ENCODE data around the gene ALDH3B2.
A peak's percentile ranks its signal among the peaks of the same experiment; 100 is the strongest.
"Not testable (repeated sequence)": the region's sequence is repeated elsewhere in the genome, so short reads cannot be mapped to it uniquely, and the experiment has no call there.

ALDH3B2 gene

GRCh38 chr11:67642173-67643120 lies 32.0 kb downstream of the ALDH3B2 start:
- no peak for DNase-seq (ENCODE audit: low read depth in 3 of 3)

- no peak for DNase-seq (ENCODE audit: low read depth in 3 of 3)
Observed at GRCh38 chr11:67641338-67642172, 32.9 kb downstream of the ALDH3B2 start.

DNA sequence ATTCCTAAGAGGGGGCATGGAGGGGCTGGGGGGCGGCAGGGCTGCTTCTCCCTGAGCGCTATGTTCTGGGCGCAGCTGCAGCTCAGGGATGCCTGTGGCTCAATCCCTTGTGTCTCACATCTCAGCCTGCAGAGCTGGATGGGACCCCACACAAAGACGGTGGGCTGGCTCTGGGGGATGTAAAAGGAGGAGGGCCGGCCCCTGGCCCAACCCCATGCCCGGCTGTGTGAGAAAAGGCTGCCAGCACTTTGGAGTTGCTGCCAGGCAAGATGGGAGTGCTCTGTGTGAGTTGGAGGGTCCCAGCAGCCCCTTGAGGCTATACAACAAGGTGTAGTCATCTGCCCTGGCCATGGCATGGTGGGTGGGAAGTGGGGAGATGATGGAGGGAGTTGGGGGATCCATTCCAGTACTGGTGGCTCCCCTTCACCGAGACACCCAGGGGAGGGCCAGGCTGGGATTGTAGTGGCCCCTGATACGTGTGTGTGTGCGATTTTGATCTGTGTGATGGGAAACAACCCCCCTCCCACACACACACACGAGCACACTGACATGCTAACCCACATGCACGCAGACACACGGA lies 33.6 kb downstream of the ALDH3B2 start:
- DNase-seq (ENCODE audit: low read depth in 3 of 3) = no peak

- peak in 1 of 3 donors; percentile 39 for DNase-seq (ENCODE audit: low read depth in 3 of 3)
Observed at GRCh38 chr11:67640021-67640757, 34.2 kb downstream of the ALDH3B2 start.

- no peak for DNase-seq (ENCODE audit: low read depth in 3 of 3)
Observed at GRCh38 chr11:67639438-67639859, 35.0 kb downstream of the ALDH3B2 start, which contains the start of gene TBX10. Gene TBX10 (minus strand): TSS chr11:67639763. CDS start chr11:67639472, 291 bp downstream.

DNA sequence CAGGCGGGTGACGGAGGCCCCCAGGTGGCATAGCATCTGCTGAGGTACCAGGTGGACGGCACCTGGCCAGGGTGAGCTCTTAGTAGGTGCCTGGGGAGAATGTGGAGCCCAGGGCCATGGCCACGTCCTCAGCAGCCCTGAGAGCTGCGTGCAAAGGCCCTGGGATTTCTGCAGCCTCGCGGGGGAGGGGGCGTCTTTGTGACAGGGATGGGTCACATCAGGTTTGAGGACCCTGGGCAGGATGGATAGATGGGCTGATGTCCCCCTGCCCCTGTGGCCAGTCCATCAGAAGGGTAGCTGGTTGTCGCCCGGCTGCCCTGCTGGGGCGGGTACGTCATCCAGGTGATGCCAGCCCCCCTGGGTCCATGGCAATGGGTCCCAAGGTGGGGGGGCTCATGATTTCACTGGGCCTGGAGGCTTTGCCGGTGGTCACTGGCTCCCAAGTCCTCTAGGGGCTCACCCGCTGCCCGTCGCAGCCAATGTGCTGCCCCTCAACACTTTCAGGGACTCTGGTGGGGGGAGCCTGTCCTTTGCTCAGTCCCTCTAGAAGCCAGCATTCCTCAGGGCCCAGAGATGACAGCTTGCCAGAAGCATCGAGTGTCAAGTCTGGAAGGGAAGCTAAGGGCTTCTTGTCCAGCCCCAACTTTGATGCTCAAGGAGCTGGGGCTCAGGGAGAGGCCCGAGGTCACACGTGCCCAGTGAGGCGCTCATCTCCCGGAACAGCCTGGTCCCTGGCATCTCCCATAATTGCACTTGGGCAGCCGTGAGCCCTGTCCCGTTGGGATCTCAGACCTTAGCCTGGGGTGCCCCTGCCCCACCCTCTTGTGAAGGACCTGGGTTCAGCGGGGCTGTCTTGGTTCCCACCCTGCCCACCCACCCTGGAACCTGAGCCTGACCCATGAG lies 35.6 kb downstream of the ALDH3B2 start:
- no peak for DNase-seq (ENCODE audit: low read depth in 3 of 3)

GRCh38 chr11:67637441-67637840 lies 37.0 kb downstream of the ALDH3B2 start:
- not testable (repeated sequence) for DNase-seq (ENCODE audit: low read depth in 3 of 3)

DNA sequence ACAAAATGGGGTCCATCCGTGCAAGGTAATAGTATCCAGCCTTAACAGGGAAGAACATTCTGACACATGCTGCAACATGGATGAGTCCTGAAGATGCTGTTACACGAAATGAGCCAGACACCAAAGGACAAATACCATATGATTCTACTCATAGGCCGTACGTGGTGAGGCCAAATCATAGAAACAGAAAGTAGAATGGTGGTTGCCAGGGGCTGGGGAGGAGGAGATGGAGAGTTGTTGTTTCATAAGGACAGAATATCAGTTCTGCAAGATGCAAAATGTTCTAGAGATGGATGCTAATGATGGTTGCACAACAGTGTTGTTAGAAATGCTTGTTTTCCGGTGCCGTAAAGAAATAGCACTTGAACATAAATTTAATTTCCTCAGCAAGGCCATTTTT lies 37.5 kb downstream of the ALDH3B2 start:
- no peak for DNase-seq (ENCODE audit: low read depth in 3 of 3)

GRCh38 chr11:67635231-67635521 lies 39.2 kb downstream of the ALDH3B2 start:
- DNase-seq (ENCODE audit: low read depth in 3 of 3) = no peak

DNA sequence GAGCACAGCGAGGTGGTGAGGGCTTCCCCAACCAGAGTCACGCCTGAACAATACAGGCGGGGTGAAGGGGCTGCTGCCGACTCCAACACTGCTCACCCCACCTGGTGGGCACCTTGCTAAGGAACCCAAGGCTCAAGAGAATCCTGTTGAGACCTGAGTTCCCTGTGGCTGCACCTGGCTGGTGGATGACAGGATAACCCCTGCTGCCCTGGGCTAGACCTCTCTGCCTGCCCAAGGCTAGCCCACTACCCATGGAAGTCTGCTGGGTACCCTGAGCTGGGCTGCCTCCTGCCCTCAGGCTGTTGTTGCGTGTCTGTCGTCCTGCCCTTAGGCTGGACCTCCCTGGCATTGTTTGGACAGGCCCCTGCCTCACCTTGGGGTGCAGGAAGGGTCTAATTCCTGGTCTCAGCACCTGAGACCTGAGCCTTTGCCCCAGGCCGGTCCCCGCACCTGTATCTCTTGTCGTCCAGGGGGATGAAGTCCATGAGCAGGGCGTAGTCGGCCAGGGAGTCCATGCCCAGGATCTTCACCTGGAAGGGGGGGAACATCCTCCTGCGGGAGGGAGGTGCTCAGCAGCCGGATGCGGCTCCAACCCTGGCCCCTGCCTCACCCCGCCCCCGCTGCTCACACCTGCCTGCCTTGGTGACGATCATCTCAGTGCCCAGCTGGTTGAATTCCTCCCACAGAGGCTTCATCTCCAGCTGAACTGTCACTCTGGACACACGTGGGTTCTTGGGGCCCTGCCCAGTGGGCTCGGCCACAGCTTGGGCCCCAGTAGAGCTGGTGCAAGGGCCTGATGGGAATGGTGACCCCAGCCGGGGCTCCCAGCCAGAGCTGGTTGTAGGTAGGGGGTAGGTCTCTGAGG lies 39.8 kb downstream of the ALDH3B2 start:
- DNase-seq (ENCODE audit: low read depth in 3 of 3) = no peak

DNA sequence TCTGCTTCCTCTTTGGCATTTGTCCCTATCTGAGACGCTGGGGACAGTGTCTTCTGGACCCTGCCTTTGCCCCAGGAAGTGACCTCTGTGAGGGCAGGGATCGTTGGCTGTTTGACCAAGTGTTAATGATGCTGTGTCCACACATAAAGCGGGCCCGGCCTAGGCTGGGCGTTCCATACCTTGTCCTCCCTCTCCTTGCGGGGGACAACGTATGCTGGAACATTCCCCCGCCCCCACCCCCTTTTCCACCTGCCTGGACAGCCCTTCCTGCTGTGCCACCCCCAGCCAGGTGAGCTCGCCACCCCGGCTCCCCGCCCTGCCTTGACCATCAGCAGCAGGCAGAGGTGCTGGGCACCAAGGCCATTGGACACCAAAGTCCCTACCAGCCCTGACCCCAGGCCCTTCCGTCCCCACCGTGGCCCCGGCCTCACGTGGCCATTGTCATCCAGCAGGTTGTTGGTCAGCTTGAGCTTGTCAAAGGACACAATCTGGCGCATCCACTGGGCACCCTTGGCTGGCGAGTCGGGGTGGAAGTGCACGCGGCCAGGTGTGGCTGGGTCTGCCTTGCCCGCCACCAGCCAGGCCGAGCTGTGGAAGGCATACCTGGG lies 40.6 kb downstream of the ALDH3B2 start:
- DNase-seq (ENCODE audit: low read depth in 3 of 3) = no peak

DNA sequence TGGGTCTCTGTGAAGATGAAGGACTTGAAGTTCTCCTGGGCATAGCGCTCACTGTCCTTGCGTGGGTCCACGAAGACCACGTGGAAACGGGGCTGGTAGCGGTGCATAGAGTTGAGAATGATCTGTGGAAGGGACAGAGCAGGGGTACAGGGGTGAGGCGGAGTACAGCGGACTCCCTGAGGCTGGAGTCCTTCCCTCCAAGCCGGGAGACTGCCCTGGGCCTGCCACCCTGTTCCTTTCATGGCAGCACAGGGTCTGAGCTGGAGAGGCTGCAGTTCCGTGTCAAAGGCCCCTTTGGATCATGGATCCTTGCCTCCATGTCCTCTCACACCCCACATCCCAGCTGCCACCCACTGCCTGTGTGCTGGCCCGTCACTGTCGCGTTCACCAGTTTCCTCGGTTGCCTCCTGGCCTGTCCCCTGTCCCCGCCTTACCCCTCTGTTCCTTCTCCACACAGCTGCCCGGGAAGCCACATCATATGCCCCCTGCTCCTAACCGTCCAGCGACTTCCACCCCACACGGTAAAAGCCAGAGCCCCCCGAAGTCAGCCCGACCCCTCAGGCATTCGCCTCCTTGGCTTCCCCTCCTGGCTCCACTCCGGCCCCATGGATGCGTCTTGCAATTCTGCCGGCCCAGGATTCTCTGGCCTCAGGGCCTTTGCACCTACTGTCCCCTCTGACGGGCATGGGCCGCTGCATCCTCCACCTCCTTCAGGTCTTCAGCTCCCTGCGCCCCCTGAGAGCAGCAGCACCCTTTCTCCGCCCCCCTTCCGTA lies 41.3 kb downstream of the ALDH3B2 start:
- no peak for DNase-seq (ENCODE audit: low read depth in 3 of 3)

DNA sequence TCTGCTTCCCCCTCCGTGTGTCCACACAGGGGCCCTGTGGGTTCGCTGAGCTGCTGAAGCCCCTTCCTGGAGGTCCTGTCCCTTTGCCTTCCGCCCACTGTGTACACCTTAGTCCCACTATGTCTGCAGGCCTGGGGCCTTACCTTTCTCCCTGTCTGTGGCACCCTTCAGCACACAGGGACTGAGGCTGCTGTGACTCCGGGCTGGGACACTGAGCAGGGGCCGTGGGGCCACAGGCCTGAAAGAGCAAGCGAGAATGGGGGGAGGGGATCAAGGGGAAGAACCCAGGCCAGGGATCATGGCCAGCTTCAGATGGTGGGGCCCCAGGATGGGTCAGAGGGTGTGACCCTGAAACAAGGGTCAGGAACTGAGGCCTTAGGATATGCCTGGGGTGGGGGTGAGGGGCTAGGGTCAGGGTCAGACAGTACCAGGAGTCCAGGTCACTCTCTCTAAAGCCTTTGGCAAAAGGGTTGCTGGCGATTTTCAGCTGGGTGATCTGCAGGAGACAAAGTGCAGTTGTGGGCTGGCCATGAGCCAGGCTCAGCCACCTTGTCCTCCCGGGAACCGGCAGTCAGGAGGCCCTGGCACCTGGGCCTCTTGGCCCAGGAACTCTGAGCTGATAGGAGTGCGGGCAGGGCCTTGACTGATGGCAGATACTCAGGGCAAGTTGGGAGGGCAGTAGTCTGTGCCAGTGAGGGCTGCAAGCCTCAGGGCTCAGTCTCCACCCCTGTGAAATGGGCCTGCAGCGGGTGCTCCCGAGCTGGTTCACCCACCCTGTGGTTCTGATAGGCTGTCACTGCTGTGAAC lies 42.0 kb downstream of the ALDH3B2 start:
- no peak for DNase-seq (ENCODE audit: low read depth in 3 of 3)

GRCh38 chr11:67631853-67632174 lies 42.6 kb downstream of the ALDH3B2 start:
- no peak for DNase-seq (ENCODE audit: low read depth in 3 of 3)

DNA sequence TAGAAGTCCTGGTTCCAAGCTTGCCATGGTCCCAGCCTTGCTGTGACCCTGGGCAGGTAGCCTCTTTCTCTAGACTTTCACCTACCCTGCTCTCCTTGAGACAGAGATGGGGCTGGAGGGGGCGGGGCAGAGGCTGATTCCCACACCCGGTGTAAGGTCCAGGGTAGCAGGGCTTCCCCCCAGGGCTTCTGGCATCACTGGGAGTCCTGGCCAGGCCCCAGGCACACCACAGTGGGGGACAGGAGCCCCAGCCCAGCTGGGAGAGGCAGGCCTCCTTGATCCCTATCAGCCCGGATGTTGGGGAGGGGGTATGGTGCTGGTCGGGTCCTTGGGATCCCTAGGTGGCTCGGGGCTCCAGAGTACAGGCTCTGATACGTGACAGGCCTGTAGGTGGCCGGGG lies 43.0 kb downstream of the ALDH3B2 start:
- no peak for DNase-seq (ENCODE audit: low read depth in 3 of 3)

- no peak for DNase-seq (ENCODE audit: low read depth in 3 of 3)
Observed at GRCh38 chr11:67630943-67631331, 43.5 kb downstream of the ALDH3B2 start.

DNA sequence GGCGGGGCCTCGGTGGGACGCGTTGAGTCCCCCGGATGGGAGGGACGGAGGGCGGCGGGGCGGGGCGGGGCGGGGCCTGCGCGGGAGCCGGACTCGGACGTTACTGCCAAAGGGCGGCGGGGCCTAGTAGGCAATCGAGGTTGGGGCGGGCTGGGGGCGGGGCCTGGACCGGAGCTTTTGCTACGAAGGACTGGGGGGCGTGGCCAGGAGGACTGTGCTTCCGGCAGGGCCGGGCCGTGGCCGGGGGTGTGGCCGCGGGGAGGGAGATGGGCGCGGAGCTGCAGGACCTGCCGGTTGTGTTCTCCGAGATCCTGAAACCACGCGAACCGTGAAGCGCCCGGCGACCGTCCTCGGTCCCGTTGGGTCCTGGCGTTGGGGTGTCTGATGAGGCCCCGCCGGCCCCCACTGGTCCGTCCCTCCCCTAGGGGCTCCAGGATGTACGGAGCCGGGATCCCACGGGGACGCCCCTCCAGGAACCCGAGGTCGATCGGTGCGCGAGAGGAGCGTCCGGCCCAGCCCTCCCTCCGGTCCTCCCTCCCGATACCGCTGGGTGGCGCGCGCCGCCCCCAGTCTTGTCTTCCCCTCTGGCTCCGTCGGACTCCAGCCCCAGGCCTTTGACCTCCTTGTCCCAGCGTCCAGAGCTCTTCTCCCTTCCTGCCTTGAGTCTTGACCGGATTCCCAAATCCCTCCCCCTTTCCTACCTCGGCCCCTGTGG lies 44.0 kb downstream of the ALDH3B2 start:
- DNase-seq (ENCODE audit: low read depth in 3 of 3) = peak; percentile 94 to 99 (median 94)
